Right lobe of liver (tissue), 4 donors: ENCODE results near the gene CENPP.

Experiments used
- POLR2A ChIP-seq: fragments of 450-650 bp; IDR thresholded peaks from one replicate; pipeline ENCODE4 v1.6.1; 2017; ENCODE audit warnings: antibody characterized with exemption, mild to moderate bottlenecking
- TF ChIP-seq, protein P1 (sequence below), 4 donors: fragments of 200-600 bp in 3 of 4; fragments of 450-650 bp in 1 of 4; IDR thresholded peaks; one replicate each; pipeline versions ENCODE4 v1.5.1 to v1.8.0; 2016 to 2022; ENCODE audit warnings: antibody characterized with exemption in 4 of 4, mild to moderate bottlenecking in 2 of 4
- donor health status: DM: no; HTN: no; CAD: no.
- donor health status: DM: no; HTN: no; CAD: no.
- donor health status: DM: no; HTN: yes; CAD: no.

GRCh38 chr9:92563116-92564100, 237.7 kb downstream of the CENPP start:
- TF ChIP-seq, protein P1, sequence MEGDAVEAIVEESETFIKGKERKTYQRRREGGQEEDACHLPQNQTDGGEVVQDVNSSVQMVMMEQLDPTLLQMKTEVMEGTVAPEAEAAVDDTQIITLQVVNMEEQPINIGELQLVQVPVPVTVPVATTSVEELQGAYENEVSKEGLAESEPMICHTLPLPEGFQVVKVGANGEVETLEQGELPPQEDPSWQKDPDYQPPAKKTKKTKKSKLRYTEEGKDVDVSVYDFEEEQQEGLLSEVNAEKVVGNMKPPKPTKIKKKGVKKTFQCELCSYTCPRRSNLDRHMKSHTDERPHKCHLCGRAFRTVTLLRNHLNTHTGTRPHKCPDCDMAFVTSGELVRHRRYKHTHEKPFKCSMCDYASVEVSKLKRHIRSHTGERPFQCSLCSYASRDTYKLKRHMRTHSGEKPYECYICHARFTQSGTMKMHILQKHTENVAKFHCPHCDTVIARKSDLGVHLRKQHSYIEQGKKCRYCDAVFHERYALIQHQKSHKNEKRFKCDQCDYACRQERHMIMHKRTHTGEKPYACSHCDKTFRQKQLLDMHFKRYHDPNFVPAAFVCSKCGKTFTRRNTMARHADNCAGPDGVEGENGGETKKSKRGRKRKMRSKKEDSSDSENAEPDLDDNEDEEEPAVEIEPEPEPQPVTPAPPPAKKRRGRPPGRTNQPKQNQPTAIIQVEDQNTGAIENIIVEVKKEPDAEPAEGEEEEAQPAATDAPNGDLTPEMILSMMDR (IDR thresholded peaks at IDR 0.05) = no peak
- TF ChIP-seq POLR2A = no peak
